ENCODE results near the gene SLC27A1. TPM values are rescaled to one million over a fixed set of nuclear protein-coding genes. Genes with fewer than 3 reads are reported as not detected.
"Not testable (repeated sequence)": the region's sequence is repeated elsewhere in the genome, so short reads cannot be mapped to it uniquely, and the experiment has no call there.

Gene SLC27A1
- total RNA-seq, 4 donors from 2014 or later = 25.3 to 53.4 (median 39.5) TPM

- no peaks in the 10 kb centered on the region for H3K36me3 ChIP-seq
- TF ChIP-seq EP300 (IDR thresholded peaks at IDR 0.05) (no peak), CTCF (IDR thresholded peaks at IDR 0.05) (no peak), POLR2AphosphoS5 (IDR thresholded peaks at IDR 0.05) (no peak), POLR2A (IDR thresholded peaks at IDR 0.05) (no peak)
- no peak overlapping the region for H3K4me3 ChIP-seq
- no peaks in the 10 kb centered on the region for H3K27me3 ChIP-seq
- no peak for DNase-seq (ENCODE audit: low spot score in 2 of 2)
- H3K27ac ChIP-seq = no peak overlapping the region
- WGBS = 75% methylated on average over 4 of the region's 4 CpGs
- H3K4me1 ChIP-seq = peaks cover 8% of the 10 kb centered on the region
- no peaks in the 10 kb centered on the region for H3K9me3 ChIP-seq
These were observed 73.7 kb downstream of the SLC27A1 start for GRCh38 chr19:17543986-17544385.

DNA sequence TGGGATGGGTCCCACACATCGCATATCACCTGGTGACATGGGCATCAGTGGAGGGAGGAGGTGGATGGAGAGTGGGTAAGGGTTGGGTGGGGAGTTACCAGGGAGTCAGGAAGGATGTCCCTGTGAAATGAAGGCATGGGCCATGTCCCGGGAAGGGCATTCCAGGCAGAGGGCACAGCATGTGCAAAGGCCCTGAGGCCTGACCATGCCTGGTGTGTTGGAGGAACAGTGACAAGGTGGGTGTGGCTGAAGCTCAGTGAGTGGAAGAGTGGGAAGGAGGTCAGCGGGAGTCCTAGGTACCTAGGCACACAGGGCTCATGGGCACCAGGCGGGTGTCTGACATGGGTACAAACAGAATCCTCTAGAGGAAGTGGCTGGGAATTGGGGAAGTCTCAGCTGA, 74.1 kb downstream of the SLC27A1 start:
- peaks cover 3% of the 10 kb centered on the region for H3K4me1 ChIP-seq
- no peaks in the 10 kb centered on the region for H3K9me3 ChIP-seq
- DNase-seq (ENCODE audit: low spot score in 2 of 2) = no peak
- TF ChIP-seq POLR2AphosphoS5 (IDR thresholded peaks at IDR 0.05) = no peak
- no peak for TF ChIP-seq EP300 (IDR thresholded peaks at IDR 0.05)
- no peak for TF ChIP-seq CTCF (IDR thresholded peaks at IDR 0.05)
- TF ChIP-seq POLR2A (IDR thresholded peaks at IDR 0.05) = no peak
- no peaks in the 10 kb centered on the region for H3K36me3 ChIP-seq
- WGBS = 95% methylated on average over 4 of the region's 4 CpGs
- no peak overlapping the region for H3K27ac ChIP-seq
- no peaks in the 10 kb centered on the region for H3K27me3 ChIP-seq
- no peak overlapping the region for H3K4me3 ChIP-seq

- no peak for DNase-seq (ENCODE audit: low spot score in 2 of 2)
These were observed 77.8 kb downstream of the SLC27A1 start for GRCh38 chr19:17548145-17548544.

GRCh38 chr19:17549085-17549740, 78.9 kb downstream of the SLC27A1 start:
- WGBS = 67% methylated on average over 5 of the region's 5 CpGs
- H3K9me3 ChIP-seq = no peaks in the 10 kb centered on the region
- H3K36me3 ChIP-seq = no peaks in the 10 kb centered on the region
- H3K27me3 ChIP-seq = no peaks in the 10 kb centered on the region
- peaks cover 12% of the 10 kb centered on the region for H3K4me1 ChIP-seq
- no peak for TF ChIP-seq POLR2AphosphoS5 (IDR thresholded peaks at IDR 0.05)
- TF ChIP-seq POLR2A (IDR thresholded peaks at IDR 0.05) = no peak
- no peak for TF ChIP-seq CTCF (IDR thresholded peaks at IDR 0.05)
- no peak for TF ChIP-seq EP300 (IDR thresholded peaks at IDR 0.05)
- no peak overlapping the region for H3K27ac ChIP-seq
- no peak overlapping the region for H3K4me3 ChIP-seq
- no peak for DNase-seq (ENCODE audit: low spot score in 2 of 2)

More at GRCh38 chr19:17548145-17548544, 77.8 kb downstream of the SLC27A1 start:
- Histone ChIP-seq H3K9me3 (no peaks in the 10 kb centered on the region), H3K4me1 (peaks cover 1% of the 10 kb centered on the region), H3K27me3 (no peaks in the 10 kb centered on the region), H3K36me3 (no peaks in the 10 kb centered on the region), H3K27ac (no peak overlapping the region), H3K4me3 (no peak overlapping the region)
- TF ChIP-seq CTCF (IDR thresholded peaks at IDR 0.05) (no peak), POLR2A (IDR thresholded peaks at IDR 0.05) (no peak), POLR2AphosphoS5 (IDR thresholded peaks at IDR 0.05) (no peak), EP300 (IDR thresholded peaks at IDR 0.05) (no peak)
- WGBS = 85% methylated on average over 6 of the region's 6 CpGs

DNA sequence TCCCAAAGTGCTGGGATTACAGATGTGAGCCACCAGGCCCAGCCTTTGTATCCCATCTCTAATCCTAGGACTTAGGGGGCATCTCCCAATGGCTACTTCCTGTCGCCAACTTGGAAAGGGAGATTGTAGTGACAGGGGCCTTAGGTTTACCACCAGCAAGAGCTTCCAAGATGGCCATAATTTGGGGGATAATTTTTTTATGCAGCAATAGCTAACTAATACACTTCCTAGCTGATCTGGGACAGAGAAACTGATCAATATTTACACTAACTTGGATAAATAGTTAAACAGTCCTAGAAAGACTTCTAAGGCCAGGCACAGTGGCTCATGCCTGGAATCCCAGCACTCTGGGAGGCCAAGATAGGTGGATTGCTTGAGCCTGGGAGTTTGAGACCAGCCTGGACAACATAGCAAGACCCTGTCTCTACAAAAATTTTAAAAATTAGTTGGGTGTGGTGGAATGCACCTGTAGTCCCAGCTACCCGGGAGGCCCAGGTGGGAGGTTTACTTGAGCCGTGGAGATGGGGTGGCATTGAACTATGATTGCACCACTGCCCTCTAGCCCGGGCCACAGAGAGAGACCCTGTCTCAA, 79.8 kb downstream of the SLC27A1 start:
- 90% methylated on average over 4 of the region's 4 CpGs for WGBS
- H3K27ac ChIP-seq = no peak overlapping the region
- TF ChIP-seq CTCF (IDR thresholded peaks at IDR 0.05) = no peak
- no peak for TF ChIP-seq EP300 (IDR thresholded peaks at IDR 0.05)
- no peak for DNase-seq (ENCODE audit: low spot score in 2 of 2)
- H3K27me3 ChIP-seq = no peaks in the 10 kb centered on the region
- no peak overlapping the region for H3K4me3 ChIP-seq
- no peaks in the 10 kb centered on the region for H3K36me3 ChIP-seq
- H3K4me1 ChIP-seq = peaks cover 21% of the 10 kb centered on the region
- H3K9me3 ChIP-seq = no peaks in the 10 kb centered on the region

DNA sequence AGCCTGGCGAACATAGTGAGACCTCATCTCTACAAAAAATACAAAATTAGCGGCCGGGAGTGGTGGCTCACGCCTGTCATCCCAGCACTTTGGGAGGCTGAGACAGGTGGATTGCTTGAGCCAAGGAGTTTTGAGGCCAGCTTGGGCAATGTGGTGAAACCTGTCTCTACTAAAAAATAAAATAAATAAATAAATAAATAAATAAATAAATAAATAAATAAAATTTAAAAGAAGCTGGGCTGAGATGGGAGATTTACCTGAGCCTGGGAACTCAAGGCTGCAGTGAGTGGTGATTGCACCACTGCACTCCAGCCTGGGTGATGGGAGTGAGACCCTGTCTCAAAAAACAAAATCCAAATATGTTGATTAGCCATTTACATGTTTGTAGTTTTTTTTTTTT, 82.4 kb downstream of the SLC27A1 start:
- H3K9me3 ChIP-seq; H3K36me3 ChIP-seq; H3K27ac ChIP-seq; H3K27me3 ChIP-seq; H3K4me3 ChIP-seq; DNase-seq (ENCODE audit: low spot score in 2 of 2): not testable (repeated sequence)
- 94% methylated on average over 4 of the region's 4 CpGs for WGBS
- H3K4me1 ChIP-seq = peaks cover 38% of the 10 kb centered on the region

Data from suprapubic skin (tissue), 4 donors.